WERI-Rb-1 (cell line): ENCODE data around the gene GPR65.

ENCODE experiments used
- DNase-seq: peaks from one replicate; pipeline ENCODE4 v3.0.0-alpha.2; 2020
- H3K27ac ChIP-seq: fragments of 250-450 bp; sonication (Bioruptor Pico); 2 replicates; pipeline ENCODE4 v1.5.1; 2020; ENCODE audit warnings: mild to moderate bottlenecking, moderate library complexity
- H3K27me3 ChIP-seq: fragments of 250-450 bp; sonication (Bioruptor Pico); 2 replicates; pipeline ENCODE4 v1.5.1; 2021; ENCODE audit warnings: mild to moderate bottlenecking, low read depth, moderate library complexity; ENCODE audit not compliant: insufficient read depth, severe bottlenecking
- H3K36me3 ChIP-seq: fragments of 250-450 bp; sonication (Bioruptor Pico); 2 replicates; pipeline ENCODE4 v1.5.1; 2020; ENCODE audit warnings: mild to moderate bottlenecking, moderate library complexity
- H3K4me3 ChIP-seq: 2 replicates; pipeline ENCODE4 v1.5.1; 2011; ENCODE audit warnings: low read depth, mild to moderate bottlenecking, control low read depth, low read length
- H3K9me3 ChIP-seq: fragments of 250-450 bp; sonication (Bioruptor Pico); 2 replicates; pipeline ENCODE4 v1.5.1; 2021; ENCODE audit warnings: mild to moderate bottlenecking, moderate library complexity; ENCODE audit not compliant: severe bottlenecking
- TF ChIP-seq, protein P1 (sequence below): IDR thresholded peaks from 2 replicates; pipeline ENCODE4 v1.5.1; 2011; ENCODE audit warnings: low read depth, mild to moderate bottlenecking, control low read depth, inconsistent platforms, low read length

Gene GPR65

DNA sequence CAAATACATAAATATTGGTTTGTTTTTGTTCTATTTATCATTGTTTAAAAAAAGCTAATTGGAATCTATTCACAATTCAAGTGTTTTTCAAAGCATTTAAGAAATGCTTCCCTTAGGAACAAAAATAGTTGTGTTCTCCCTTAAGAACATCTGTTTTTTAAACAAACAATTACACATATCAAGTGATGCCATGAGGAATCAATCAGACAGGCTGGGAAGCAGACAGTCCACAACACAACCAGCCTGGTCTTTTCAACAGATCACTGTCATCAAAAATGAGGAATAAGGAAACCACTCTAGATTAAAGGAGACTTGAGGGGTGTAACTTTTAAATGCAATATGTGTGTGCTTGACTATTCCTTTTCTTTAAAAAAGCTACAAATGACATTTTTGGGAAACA, 37.4 kb upstream of the GPR65 start:
- Histone ChIP-seq H3K27me3 (no peaks in the 10 kb centered on the region), H3K36me3 (no peaks in the 10 kb centered on the region), H3K27ac (no peak overlapping the region), H3K9me3 (no peaks in the 10 kb centered on the region), H3K4me3 (no peak overlapping the region)
- TF ChIP-seq, protein P1, sequence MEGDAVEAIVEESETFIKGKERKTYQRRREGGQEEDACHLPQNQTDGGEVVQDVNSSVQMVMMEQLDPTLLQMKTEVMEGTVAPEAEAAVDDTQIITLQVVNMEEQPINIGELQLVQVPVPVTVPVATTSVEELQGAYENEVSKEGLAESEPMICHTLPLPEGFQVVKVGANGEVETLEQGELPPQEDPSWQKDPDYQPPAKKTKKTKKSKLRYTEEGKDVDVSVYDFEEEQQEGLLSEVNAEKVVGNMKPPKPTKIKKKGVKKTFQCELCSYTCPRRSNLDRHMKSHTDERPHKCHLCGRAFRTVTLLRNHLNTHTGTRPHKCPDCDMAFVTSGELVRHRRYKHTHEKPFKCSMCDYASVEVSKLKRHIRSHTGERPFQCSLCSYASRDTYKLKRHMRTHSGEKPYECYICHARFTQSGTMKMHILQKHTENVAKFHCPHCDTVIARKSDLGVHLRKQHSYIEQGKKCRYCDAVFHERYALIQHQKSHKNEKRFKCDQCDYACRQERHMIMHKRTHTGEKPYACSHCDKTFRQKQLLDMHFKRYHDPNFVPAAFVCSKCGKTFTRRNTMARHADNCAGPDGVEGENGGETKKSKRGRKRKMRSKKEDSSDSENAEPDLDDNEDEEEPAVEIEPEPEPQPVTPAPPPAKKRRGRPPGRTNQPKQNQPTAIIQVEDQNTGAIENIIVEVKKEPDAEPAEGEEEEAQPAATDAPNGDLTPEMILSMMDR = no peak
- no peak for DNase-seq

DNA sequence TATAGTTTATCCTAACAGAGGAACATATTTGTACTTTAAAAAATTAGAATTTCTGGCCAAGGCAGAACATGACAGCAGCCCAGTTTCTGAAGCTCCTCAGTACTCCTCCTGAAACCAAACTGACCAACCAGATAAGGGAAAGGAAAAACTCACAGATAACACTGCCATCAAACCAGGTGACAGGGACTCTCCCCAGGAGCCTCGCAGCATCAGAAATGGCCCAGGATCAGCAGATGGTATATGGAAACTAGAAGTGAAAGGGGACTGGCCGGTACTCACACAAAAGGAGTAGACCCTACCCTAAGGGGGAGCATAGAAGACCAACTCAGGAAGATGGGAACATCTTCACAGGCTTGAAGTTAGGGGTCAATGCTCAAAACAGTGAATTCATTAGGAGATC, 33.9 kb upstream of the GPR65 start:
- Histone ChIP-seq H3K36me3 (no peaks in the 10 kb centered on the region), H3K27ac (no peak overlapping the region), H3K4me3 (no peak overlapping the region), H3K27me3 (no peaks in the 10 kb centered on the region), H3K9me3 (no peaks in the 10 kb centered on the region)
- DNase-seq = no peak
- TF ChIP-seq, protein P1 = no peak

- DNase-seq = no peak
- Histone ChIP-seq H3K4me3 (no peak overlapping the region), H3K27me3 (no peaks in the 10 kb centered on the region), H3K9me3 (no peaks in the 10 kb centered on the region), H3K27ac (no peak overlapping the region), H3K36me3 (no peaks in the 10 kb centered on the region)
- TF ChIP-seq, protein P1 = no peak
These were observed 29.3 kb upstream of the GPR65 start for GRCh38 chr14:87975636-87976035.

DNA sequence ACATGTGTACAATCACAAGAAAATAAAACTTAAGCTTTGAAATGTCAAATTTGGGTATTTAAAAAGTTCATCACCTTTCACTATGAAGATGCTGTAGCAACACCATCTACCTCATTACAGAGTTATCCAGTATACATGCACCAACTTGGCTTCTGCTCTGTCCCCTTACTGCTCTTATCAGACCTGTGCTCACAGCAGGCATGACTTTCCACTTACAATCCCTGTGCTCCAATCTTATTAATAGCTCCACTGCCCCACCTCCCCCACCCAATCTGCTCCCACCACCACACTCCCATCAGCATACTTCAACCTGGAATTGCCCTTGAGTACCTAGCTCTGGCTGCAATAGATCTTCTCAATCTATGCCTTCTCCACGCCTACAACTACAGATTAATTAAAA, 25.2 kb upstream of the GPR65 start:
- Histone ChIP-seq H3K4me3 (no peak overlapping the region), H3K27ac (no peak overlapping the region), H3K27me3 (no peaks in the 10 kb centered on the region), H3K9me3 (no peaks in the 10 kb centered on the region), H3K36me3 (no peaks in the 10 kb centered on the region)
- TF ChIP-seq, protein P1 = no peak
- no peak for DNase-seq

GRCh38 chr14:87989221-87989955, 15.5 kb upstream of the GPR65 start:
- TF ChIP-seq, protein P1 = no peak
- no peaks in the 10 kb centered on the region for H3K9me3 ChIP-seq
- no peak overlapping the region for H3K27ac ChIP-seq
- no peaks in the 10 kb centered on the region for H3K36me3 ChIP-seq
- H3K27me3 ChIP-seq = no peaks in the 10 kb centered on the region
- no peak for DNase-seq
- H3K4me3 ChIP-seq = no peak overlapping the region

GRCh38 chr14:87989956-87990299, 15.0 kb upstream of the GPR65 start:
- TF ChIP-seq, protein P1 = no peak
- DNase-seq = no peak
- H3K4me3 ChIP-seq = no peak overlapping the region
- H3K36me3 ChIP-seq = no peaks in the 10 kb centered on the region
- peaks cover 1% of the 10 kb centered on the region for H3K9me3 ChIP-seq
- no peaks in the 10 kb centered on the region for H3K27me3 ChIP-seq
- H3K27ac ChIP-seq = no peak overlapping the region
